HG02884 (cell line): ENCODE measurements around the gene FMN2.

ENCODE experiments used
- ATAC-seq: cut with Tn5 transposase; IDR thresholded peaks from one replicate; pipeline ENCODE4 v1.9.1; 2021; ENCODE audit warnings: mild to moderate bottlenecking, moderate library complexity; ENCODE audit not compliant: unreplicated experiment

Gene FMN2

GRCh38 chr1:240511789-240512188, 420.1 kb downstream of the FMN2 start:
- no peak for ATAC-seq

- ATAC-seq, result no peak
Measured at GRCh38 chr1:240515505-240515904, 423.8 kb downstream of the FMN2 start.

- ATAC-seq, result no peak
Measured at GRCh38 chr1:240516069-240516468, 424.4 kb downstream of the FMN2 start.

- ATAC-seq, result no peak
Measured at GRCh38 chr1:240517891-240518290, 426.2 kb downstream of the FMN2 start.

GRCh38 chr1:240522122-240522822, 430.6 kb downstream of the FMN2 start:
- no peak for ATAC-seq

GRCh38 chr1:240524356-240525069, 432.8 kb downstream of the FMN2 start:
- no peak for ATAC-seq
